HG02970 (cell line): Measurements from ENCODE around the gene PCBP1.
"Not testable (repeated sequence)": the region's sequence is repeated elsewhere in the genome, so short reads cannot be mapped to it uniquely, and the experiment has no call there.

ENCODE experiments used
- ATAC-seq: cut with Tn5 transposase; IDR thresholded peaks from one replicate; pipeline ENCODE4 v1.9.1; 2021; ENCODE audit warnings: mild to moderate bottlenecking, moderate library complexity, moderate number of reproducible peaks; ENCODE audit not compliant: unreplicated experiment, low FRiP score

Gene PCBP1

GRCh38 chr2:70123051-70123828 is 36.0 kb downstream of the PCBP1 start:
- ATAC-seq = no peak

DNA sequence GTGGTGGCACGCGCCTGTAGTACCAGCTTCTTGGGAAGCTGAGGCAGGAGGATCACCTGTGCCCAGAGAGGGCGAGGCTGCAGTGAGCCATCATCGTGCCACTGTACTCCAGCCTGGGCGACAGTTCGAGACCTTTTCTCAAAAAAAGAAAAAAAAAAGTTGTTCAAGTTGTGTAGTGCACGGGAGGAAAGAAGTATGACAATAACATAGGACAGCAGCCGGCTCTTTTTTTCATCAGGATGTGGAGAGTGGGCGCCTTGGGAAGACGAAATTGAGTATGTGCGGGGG is 36.5 kb downstream of the PCBP1 start:
- no peak for ATAC-seq

DNA sequence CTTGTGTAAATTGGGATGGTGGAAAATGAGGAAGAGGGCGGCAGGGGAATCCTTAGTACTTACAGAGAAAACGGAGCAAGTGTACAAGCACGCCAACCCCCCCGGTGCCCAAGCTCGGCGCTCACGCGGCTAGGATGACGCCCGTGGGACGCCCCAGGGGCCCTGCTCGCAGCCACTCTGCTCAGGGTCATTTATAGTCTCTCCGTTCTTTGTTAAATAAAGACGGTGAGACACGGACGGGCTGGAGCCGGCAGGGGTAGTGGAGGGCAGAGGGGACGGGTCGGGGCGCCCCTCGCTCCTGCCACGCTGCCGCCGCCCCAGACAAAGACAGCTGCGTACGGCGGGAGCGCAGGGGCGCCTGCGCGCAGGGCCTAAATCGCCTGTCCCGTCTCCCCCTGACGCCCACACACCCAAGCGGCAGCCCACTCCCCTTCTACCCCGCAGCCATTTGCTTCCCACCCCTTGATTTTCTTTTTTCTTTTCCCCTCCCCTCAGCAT is 37.8 kb downstream of the PCBP1 start:
- peak; percentile 36 for ATAC-seq

DNA sequence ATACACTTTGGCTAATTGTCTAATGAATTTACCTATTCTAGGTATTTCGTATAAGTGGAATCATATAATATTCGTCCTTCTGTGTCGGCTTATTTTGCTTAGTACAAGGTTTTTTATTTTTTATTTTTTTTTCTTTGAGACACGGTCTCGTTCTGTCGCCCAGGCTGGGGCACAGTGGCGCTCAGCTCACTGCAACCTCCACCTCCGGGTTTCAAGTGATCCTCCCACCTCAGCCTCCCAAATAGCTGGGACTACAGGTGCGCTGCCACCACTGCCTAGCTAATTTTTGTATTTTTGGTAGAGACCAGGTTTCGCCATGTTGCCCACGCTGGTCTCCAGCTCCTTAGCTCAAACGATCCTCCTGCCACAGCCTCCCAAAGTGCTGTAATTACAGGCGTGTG is 38.2 kb downstream of the PCBP1 start:
- ATAC-seq = no peak

- no peak for ATAC-seq
These were observed 39.1 kb downstream of the PCBP1 start for GRCh38 chr2:70126413-70126812.

- ATAC-seq = no peak
These were observed 40.7 kb downstream of the PCBP1 start for GRCh38 chr2:70128005-70128404.

DNA sequence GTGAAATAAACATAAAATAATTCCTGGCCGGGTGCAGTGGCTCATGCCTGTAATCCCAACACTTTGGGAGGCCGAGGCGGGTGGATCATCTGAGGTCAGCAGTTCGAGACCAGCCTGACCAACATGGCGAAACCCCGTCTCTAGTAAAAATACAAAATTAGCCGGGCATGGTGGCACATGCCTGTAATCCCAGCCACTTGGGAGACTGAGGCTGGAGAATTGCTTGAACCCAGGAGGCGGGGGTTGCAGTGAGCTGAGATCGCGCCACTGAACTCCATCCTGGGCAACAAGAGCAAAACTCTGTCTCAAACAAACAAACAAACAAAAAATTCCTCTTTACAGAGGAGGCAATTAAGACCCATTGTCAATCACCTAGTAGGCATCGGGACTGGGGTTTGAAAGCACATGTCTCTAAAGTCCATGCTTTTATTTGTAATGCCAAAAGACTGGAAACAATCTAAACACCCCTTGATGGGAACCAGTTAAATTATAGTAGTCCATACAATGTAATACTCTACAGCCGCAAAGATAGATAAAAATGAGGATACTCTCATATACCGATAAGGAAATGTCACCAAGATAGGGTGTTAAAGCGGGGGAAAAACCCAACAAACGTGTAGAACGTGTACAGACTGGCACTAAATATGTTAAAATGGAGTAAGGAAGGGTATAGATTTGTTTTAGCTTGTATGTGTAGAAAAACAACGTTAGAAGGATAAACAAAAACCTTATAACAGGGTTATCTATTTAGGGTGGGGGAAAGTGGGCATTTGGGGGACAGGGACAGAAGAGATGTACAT is 44.3 kb downstream of the PCBP1 start:
- not testable (repeated sequence) for ATAC-seq

- peak; percentile 46 for ATAC-seq
These were observed 45.2 kb downstream of the PCBP1 start for GRCh38 chr2:70132244-70133126.

DNA sequence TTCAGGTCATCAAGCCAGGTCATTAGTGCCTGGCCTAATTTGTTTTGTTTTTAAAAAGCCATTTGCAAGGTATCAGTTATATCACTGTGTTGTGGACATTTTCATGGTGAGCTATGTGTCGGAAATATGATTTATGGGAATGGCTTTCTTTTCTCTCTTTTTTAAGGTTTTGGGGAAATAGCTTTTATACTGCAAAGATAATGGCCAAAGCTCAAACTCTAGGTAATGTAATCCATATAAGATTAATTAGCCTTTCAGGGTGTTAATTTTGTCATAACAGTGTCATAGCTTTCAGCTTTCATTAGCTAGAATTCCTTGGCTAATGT is 45.8 kb downstream of the PCBP1 start:
- no peak for ATAC-seq

- no peak for ATAC-seq
These were observed 46.4 kb downstream of the PCBP1 start for GRCh38 chr2:70133491-70134322.

DNA sequence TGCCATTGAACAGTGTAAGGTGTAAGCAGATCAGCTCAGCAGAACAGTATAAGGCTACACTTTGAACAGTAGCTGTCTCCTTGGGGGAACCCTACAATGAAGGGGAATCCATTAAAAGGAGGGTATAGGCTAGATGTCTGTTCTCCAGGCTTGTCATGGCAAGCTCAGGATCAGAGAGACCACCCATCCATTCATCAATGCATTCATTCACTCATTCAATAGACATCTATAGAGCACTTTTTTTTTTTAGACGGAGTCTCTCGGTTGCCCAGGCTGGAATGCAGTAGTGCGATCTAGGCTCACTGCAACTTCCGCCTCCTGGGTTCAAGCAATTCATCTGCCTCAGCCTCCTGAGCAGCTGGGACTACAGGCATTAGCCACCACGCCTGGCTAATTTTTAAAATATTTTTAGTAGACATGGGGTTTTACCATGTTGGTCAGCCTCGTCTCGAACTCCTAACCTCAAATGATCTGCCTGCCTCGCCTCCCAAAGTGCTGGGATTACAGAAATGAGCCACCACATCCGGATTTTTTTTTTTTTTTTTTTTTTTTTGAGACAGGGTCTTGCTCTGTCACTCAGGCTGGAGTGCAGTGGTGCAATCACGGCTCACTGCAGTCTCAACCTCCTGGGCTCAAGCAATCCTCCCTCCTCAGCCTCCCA is 47.2 kb downstream of the PCBP1 start:
- ATAC-seq = not testable (repeated sequence)
